ENCODE data around the gene XAGE5.
"Not testable (repeated sequence)": the region's sequence is repeated elsewhere in the genome, so short reads cannot be mapped to it uniquely, and the experiment has no call there.

XAGE5 gene

GRCh38 chrX:52811065-52811625 lies at the start of gene XAGE5:
Gene XAGE5 (plus strand): TSS chrX:52811287. CDS start chrX:52812567, 1,280 bp downstream.
- no peak for DNase-seq

GRCh38 chrX:52765983-52766382 lies 45.1 kb upstream of the XAGE5 start:
- not testable (repeated sequence) for DNase-seq

GRCh38 chrX:52773504-52773903 lies 37.6 kb upstream of the XAGE5 start:
- DNase-seq = not testable (repeated sequence)

GRCh38 chrX:52797327-52797726 lies 13.8 kb upstream of the XAGE5 start, which contains the start of gene SPANXN5:
Gene SPANXN5 (minus strand): TSS chrX:52797427. CDS start chrX:52797348, 79 bp downstream.
- DNase-seq = not testable (repeated sequence)

GRCh38 chrX:52804876-52805275 lies 6.2 kb upstream of the XAGE5 start:
- DNase-seq = not testable (repeated sequence)

- no peak for DNase-seq
Observed at GRCh38 chrX:52819788-52820187, 8.7 kb downstream of the XAGE5 start.

- DNase-seq = no peak
Observed at GRCh38 chrX:52821079-52821760, 10.1 kb downstream of the XAGE5 start.

- no peak for DNase-seq
Observed at GRCh38 chrX:52824608-52825007, 13.5 kb downstream of the XAGE5 start.

- DNase-seq = no peak
Observed at GRCh38 chrX:52830551-52830950, 19.5 kb downstream of the XAGE5 start.

GRCh38 chrX:52839137-52839536 lies 28.1 kb downstream of the XAGE5 start:
- no peak for DNase-seq

- DNase-seq = not testable (repeated sequence)
Observed at GRCh38 chrX:52843619-52844018, 32.5 kb downstream of the XAGE5 start.

GRCh38 chrX:52852110-52852860 lies 41.2 kb downstream of the XAGE5 start:
- DNase-seq = no peak

- DNase-seq = not testable (repeated sequence)
Observed at GRCh38 chrX:52856991-52857525, 46.0 kb downstream of the XAGE5 start.

GRCh38 chrX:52865343-52865998 lies 54.4 kb downstream of the XAGE5 start:
- no peak for DNase-seq

Measured in NCI-H69 (cell line).